ENCODE results near the gene SLC2A8. TPM values are rescaled to one million over a fixed set of nuclear protein-coding genes. Genes with fewer than 3 reads are reported as not detected.

Gene SLC2A8
- total RNA-seq, 1 experiment from 2014 or later, result 144 TPM

GRCh38 chr9:127389381-127390247 lies 7.4 kb upstream of the SLC2A8 start:
- Mint-ChIP-seq H3K9me3 (ENCODE audit: unreplicated experiment) (no peaks in the 10 kb centered on the region), H3K4me3 (ENCODE audit: unreplicated experiment) (peak overlapping the region; percentile 61), H3K27ac (ENCODE audit: unreplicated experiment) (peak overlapping the region; percentile 97), H3K4me1 (ENCODE audit: low read depth, unreplicated experiment) (peaks cover 65% of the 10 kb centered on the region), H3K27me3 (ENCODE audit: insufficient read depth, unreplicated experiment) (no peaks in the 10 kb centered on the region), H3K36me3 (ENCODE audit: insufficient read depth, unreplicated experiment) (peaks cover 23% of the 10 kb centered on the region)
- Histone ChIP-seq H3K27me3 (replicated peaks; ENCODE audit: control insufficient read depth, insufficient read depth, low read length) (no peaks in the 10 kb centered on the region), H3K4me1 (peaks cover 75% of the 10 kb centered on the region), H3K36me3 (ENCODE audit: control insufficient read depth, insufficient read depth, low read length) (no peaks in the 10 kb centered on the region), H3K9me3 (no peaks in the 10 kb centered on the region), H3K4me3 (ENCODE audit: low read depth, low read length) (no peak overlapping the region)
- no TSS peak for BruUV-seq (replicated peaks)
- intact Hi-C loops (cut with micrococcal nuclease; ENCODE audit: unreplicated experiment), result loop anchor here (2.0 to 10.0 kb wide), 2 partner anchors 35 to 105 kb away; partner anchors contain the start of gene ZNF79
- ChIA-PET CTCF (no interaction called here), POLR2A (interaction anchor here (0.6 kb wide), 1 partner anchor 29 kb away, joined by 4 read pairs; no protein-coding TSS in a partner anchor)
- peak in 1 of 2 experiments; percentile 33 for DNase-seq
- TF ChIP-seq CTCF (IDR thresholded peaks at IDR 0.05; ENCODE audit: insufficient read depth in 1 of 2, low read depth in 1 of 2, low read length in 1 of 2, severe bottlenecking in 1 of 2, unreplicated experiment in 1 of 2), result no peak

GRCh38 chr9:127390248-127390545 lies 6.8 kb upstream of the SLC2A8 start:
- H3K27me3 ChIP-seq (replicated peaks; ENCODE audit: control insufficient read depth, insufficient read depth, low read length), result no peaks in the 10 kb centered on the region
- TF ChIP-seq CTCF (IDR thresholded peaks at IDR 0.05; ENCODE audit: insufficient read depth in 1 of 2, low read depth in 1 of 2, low read length in 1 of 2, severe bottlenecking in 1 of 2, unreplicated experiment in 1 of 2), result no peak
- H3K9me3 ChIP-seq, result no peaks in the 10 kb centered on the region
- Mint-ChIP-seq H3K9me3 (ENCODE audit: unreplicated experiment) (no peaks in the 10 kb centered on the region), H3K27ac (ENCODE audit: unreplicated experiment) (peak overlapping the region; percentile 97), H3K4me1 (ENCODE audit: low read depth, unreplicated experiment) (peaks cover 62% of the 10 kb centered on the region), H3K4me3 (ENCODE audit: unreplicated experiment) (peak overlapping the region; percentile 51), H3K36me3 (ENCODE audit: insufficient read depth, unreplicated experiment) (peaks cover 23% of the 10 kb centered on the region), H3K27me3 (ENCODE audit: insufficient read depth, unreplicated experiment) (no peaks in the 10 kb centered on the region)
- no peak overlapping the region for H3K4me3 ChIP-seq (ENCODE audit: low read depth, low read length)
- H3K36me3 ChIP-seq (ENCODE audit: control insufficient read depth, insufficient read depth, low read length), result no peaks in the 10 kb centered on the region
- intact Hi-C loops (cut with micrococcal nuclease; ENCODE audit: unreplicated experiment), result loop anchor here (10.0 kb wide), 1 partner anchor 105 kb away; no protein-coding TSS in a partner anchor
- no peak for DNase-seq
- TSS peak; percentile 37 for BruUV-seq (replicated peaks)
- POLR2A ChIA-PET, result no interaction called here
- CTCF ChIA-PET, result interaction anchor here (0.9 kb wide), 1 partner anchor 29 kb away, joined by 3 read pairs; no protein-coding TSS in a partner anchor
- peaks cover 81% of the 10 kb centered on the region for H3K4me1 ChIP-seq

- DNase-seq, result peak; percentile 92 to 97
- intact Hi-C loops (cut with micrococcal nuclease; ENCODE audit: unreplicated experiment), result loop anchor here (10.0 kb wide), 1 partner anchor 106 kb away; no protein-coding TSS in a partner anchor
- H3K4me3 ChIP-seq (ENCODE audit: low read depth, low read length), result no peak overlapping the region
- no peaks in the 10 kb centered on the region for H3K9me3 Mint-ChIP-seq (ENCODE audit: unreplicated experiment)
- H3K9me3 ChIP-seq, result no peaks in the 10 kb centered on the region
- no TSS peak for BruUV-seq (replicated peaks)
- no peaks in the 10 kb centered on the region for H3K27me3 ChIP-seq (replicated peaks; ENCODE audit: control insufficient read depth, insufficient read depth, low read length)
- H3K27me3 Mint-ChIP-seq (ENCODE audit: insufficient read depth, unreplicated experiment), result no peaks in the 10 kb centered on the region
- peak overlapping the region; percentile 51 for H3K4me3 Mint-ChIP-seq (ENCODE audit: unreplicated experiment)
- H3K4me1 ChIP-seq, result peaks cover 84% of the 10 kb centered on the region
- peak overlapping the region; percentile 97 for H3K27ac Mint-ChIP-seq (ENCODE audit: unreplicated experiment)
- H3K36me3 Mint-ChIP-seq (ENCODE audit: insufficient read depth, unreplicated experiment), result peaks cover 23% of the 10 kb centered on the region
- no peaks in the 10 kb centered on the region for H3K36me3 ChIP-seq (ENCODE audit: control insufficient read depth, insufficient read depth, low read length)
- TF ChIP-seq CTCF (IDR thresholded peaks at IDR 0.05; ENCODE audit: insufficient read depth in 1 of 2, low read depth in 1 of 2, low read length in 1 of 2, severe bottlenecking in 1 of 2, unreplicated experiment in 1 of 2), result no peak
- POLR2A ChIA-PET, result no interaction called here
- CTCF ChIA-PET, result interaction anchor here (0.9 kb wide), 1 partner anchor 30 kb away, joined by 3 read pairs; no protein-coding TSS in a partner anchor
- H3K4me1 Mint-ChIP-seq (ENCODE audit: low read depth, unreplicated experiment), result peaks cover 59% of the 10 kb centered on the region
These were observed 6.4 kb upstream of the SLC2A8 start for GRCh38 chr9:127390563-127390962.
